ENCODE results near the gene COL11A1. TPM values are rescaled to one million over a fixed set of nuclear protein-coding genes. Genes with fewer than 3 reads are reported as not detected.
"Not testable (repeated sequence)": the region's sequence is repeated elsewhere in the genome, so short reads cannot be mapped to it uniquely, and the experiment has no call there.

The COL11A1 gene
- total and polyA plus RNA-seq, 5 donors from 2014 or later, result not detected

DNA sequence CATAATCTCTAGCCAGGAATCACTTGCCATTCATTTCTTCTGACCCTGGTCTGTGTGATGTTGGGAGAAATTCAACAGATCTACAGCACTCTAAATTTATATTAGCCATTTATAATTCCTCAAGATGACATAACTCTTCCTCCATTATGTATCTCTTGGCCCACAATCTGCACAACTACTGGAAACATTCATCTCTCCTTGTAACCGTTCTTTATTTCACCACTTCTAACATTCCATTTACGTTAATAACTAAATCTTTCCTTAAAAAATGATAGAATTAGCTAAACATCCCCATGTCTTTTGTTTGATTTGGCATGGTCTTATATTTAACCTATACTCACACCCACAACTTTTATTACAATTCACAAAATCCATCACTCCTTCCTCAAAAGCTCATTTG, 166.0 kb downstream of the COL11A1 start:
- ATAC-seq (ENCODE audit: low read depth in 2 of 2), result no peak
- Mint-ChIP-seq H3K4me3 (no peak overlapping the region), H3K27ac (no peak overlapping the region), H3K36me3 (no peaks in the 10 kb centered on the region), H3K27me3 (no peaks in the 10 kb centered on the region), H3K4me1 (no peaks in the 10 kb centered on the region), H3K9me3 (peaks cover 0 to 7% (median 5%) of the 10 kb centered on the region in 7 donors)
- no peak overlapping the region for H3K4me3 ChIP-seq (ENCODE audit: low read depth, low read length)
- no peak overlapping the region for H3K27ac ChIP-seq (ENCODE audit: insufficient read depth, low read length, poor library complexity, severe bottlenecking)
- no peaks in the 10 kb centered on the region for H3K9me3 ChIP-seq (ENCODE audit: control insufficient read depth in 2 of 2, low read length in 2 of 2)
- no peaks in the 10 kb centered on the region for H3K36me3 ChIP-seq (ENCODE audit: control insufficient read depth, insufficient read depth, low read length)
- no peaks in the 10 kb centered on the region for H3K4me1 ChIP-seq (ENCODE audit: control insufficient read depth, insufficient read depth, low read length, poor library complexity, severe bottlenecking)
- DNase-seq, result no peak
- H3K27me3 ChIP-seq (ENCODE audit: control insufficient read depth, insufficient read depth, low read length), result no peaks in the 10 kb centered on the region

DNA sequence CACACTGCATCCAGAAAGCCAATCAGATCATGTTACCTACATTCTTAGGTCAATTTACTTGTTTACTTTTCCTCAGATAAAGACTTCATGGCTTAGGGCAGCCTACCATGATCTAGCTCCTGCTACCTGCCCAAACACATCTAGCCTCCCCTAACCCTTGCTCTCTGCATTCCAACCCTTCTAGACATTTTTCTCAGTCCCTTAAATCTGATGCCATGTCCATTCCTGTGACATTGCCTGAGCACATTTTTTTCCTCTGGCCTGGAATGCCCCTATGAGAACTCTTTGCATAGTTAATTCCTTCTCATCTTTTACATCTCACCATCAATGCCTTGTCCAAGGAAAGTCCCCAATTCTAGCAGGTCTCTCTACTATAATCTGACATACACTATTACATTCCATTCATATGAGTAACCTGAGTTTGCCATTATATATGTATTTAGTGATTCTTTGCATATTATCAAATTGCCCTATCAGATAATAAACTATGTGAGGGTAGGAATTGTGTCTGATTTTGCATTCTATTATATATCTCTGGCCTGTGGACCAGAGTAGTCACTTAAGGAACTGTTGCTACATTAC, 166.9 kb downstream of the COL11A1 start:
- no peaks in the 10 kb centered on the region for H3K36me3 Mint-ChIP-seq
- no peaks in the 10 kb centered on the region for H3K27me3 Mint-ChIP-seq
- no peaks in the 10 kb centered on the region for H3K36me3 ChIP-seq (ENCODE audit: control insufficient read depth, insufficient read depth, low read length)
- H3K4me3 Mint-ChIP-seq, result no peak overlapping the region
- no peak for DNase-seq
- H3K4me1 ChIP-seq (ENCODE audit: control insufficient read depth, insufficient read depth, low read length, poor library complexity, severe bottlenecking), result no peaks in the 10 kb centered on the region
- no peaks in the 10 kb centered on the region for H3K4me1 Mint-ChIP-seq
- no peaks in the 10 kb centered on the region for H3K9me3 ChIP-seq (ENCODE audit: control insufficient read depth in 2 of 2, low read length in 2 of 2)
- no peaks in the 10 kb centered on the region for H3K27me3 ChIP-seq (ENCODE audit: control insufficient read depth, insufficient read depth, low read length)
- H3K27ac Mint-ChIP-seq, result no peak overlapping the region
- no peak for ATAC-seq (ENCODE audit: low read depth in 2 of 2)
- no peak overlapping the region for H3K4me3 ChIP-seq (ENCODE audit: low read depth, low read length)
- peaks cover 0 to 6% (median 5%) of the 10 kb centered on the region in 7 donors for H3K9me3 Mint-ChIP-seq
- H3K27ac ChIP-seq (ENCODE audit: insufficient read depth, low read length, poor library complexity, severe bottlenecking), result no peak overlapping the region

DNA sequence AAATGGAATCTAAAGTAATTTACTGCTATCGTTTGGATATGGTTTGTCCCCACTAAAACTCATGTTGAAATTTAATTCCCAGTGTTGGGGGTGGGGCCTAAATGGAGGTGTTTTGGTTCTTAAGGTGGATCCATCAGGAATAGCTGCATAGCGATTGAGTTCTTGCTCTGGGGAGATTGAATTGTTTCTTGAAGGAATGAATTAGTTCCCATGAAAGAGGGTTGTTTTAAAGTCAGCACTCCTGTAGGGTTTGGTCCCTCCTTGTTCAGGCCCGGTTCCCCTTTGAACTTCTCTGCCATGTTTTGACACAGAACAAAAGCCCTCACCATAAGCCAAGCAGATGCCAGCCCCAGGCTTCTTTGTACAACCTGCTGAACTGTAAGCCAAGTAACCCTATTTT, 170.9 kb downstream of the COL11A1 start:
- H3K27me3 ChIP-seq (ENCODE audit: control insufficient read depth, insufficient read depth, low read length), result no peaks in the 10 kb centered on the region
- Mint-ChIP-seq H3K9me3 (peaks cover 0 to 8% (median 4%) of the 10 kb centered on the region in 7 donors), H3K27ac (no peak overlapping the region), H3K36me3 (no peaks in the 10 kb centered on the region), H3K4me1 (no peaks in the 10 kb centered on the region), H3K4me3 (no peak overlapping the region), H3K27me3 (no peaks in the 10 kb centered on the region)
- H3K9me3 ChIP-seq (ENCODE audit: control insufficient read depth in 2 of 2, low read length in 2 of 2), result no peaks in the 10 kb centered on the region
- DNase-seq (no peak), ATAC-seq (ENCODE audit: low read depth in 2 of 2) (no peak)
- no peaks in the 10 kb centered on the region for H3K36me3 ChIP-seq (ENCODE audit: control insufficient read depth, insufficient read depth, low read length)
- H3K27ac ChIP-seq (ENCODE audit: insufficient read depth, low read length, poor library complexity, severe bottlenecking), result no peak overlapping the region
- no peak overlapping the region for H3K4me3 ChIP-seq (ENCODE audit: low read depth, low read length)
- H3K4me1 ChIP-seq (ENCODE audit: control insufficient read depth, insufficient read depth, low read length, poor library complexity, severe bottlenecking), result no peaks in the 10 kb centered on the region

DNA sequence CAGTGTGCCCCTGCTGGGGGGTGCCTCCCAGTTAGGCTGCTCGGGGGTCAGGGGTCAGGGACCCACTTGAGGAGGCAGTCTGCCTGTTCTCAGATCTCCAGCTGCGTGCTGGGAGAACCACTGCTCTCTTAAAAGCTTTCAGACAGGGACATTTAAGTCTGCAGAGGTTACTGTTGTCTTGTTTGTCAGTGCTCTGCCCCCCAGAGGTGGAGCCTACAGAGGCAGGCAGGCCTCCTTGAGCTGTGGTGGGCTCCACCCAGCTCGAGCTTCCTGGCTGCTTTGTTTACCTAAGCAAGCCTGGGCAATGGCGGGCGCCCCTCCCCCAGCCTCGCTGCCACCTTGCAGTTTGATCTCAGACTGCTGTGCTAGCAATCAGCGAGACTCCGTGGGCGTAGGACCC, 175.0 kb downstream of the COL11A1 start:
- H3K36me3 Mint-ChIP-seq; H3K4me1 ChIP-seq (ENCODE audit: control insufficient read depth, insufficient read depth, low read length, poor library complexity, severe bottlenecking); H3K27ac ChIP-seq (ENCODE audit: insufficient read depth, low read length, poor library complexity, severe bottlenecking); H3K4me3 Mint-ChIP-seq; H3K36me3 ChIP-seq (ENCODE audit: control insufficient read depth, insufficient read depth, low read length); H3K9me3 ChIP-seq (ENCODE audit: control insufficient read depth in 2 of 2, low read length in 2 of 2); H3K9me3 Mint-ChIP-seq; DNase-seq; H3K27ac Mint-ChIP-seq; H3K27me3 ChIP-seq (ENCODE audit: control insufficient read depth, insufficient read depth, low read length); H3K4me1 Mint-ChIP-seq; H3K27me3 Mint-ChIP-seq; H3K4me3 ChIP-seq (ENCODE audit: low read depth, low read length); ATAC-seq (ENCODE audit: low read depth in 2 of 2): not testable (repeated sequence)

DNA sequence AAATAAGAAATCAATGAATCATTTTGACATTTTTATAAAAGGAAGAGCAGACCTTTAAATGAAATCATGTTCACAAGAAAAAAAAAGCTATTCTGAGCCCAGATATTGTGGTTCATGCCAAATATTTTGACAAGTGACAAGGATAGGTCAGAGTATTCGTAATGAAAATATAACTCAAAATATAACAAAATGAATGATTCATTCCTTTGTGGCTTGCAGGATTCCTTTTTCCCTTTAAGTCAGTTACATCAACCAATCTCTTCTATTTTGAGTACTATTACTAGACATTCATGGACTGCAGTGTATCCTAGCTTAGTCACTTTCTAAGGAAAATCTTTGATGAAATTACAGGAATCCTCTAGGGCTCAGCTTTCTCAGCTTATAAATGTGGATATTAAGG, 188.7 kb downstream of the COL11A1 start:
- Histone ChIP-seq H3K27me3 (ENCODE audit: control insufficient read depth, insufficient read depth, low read length) (no peaks in the 10 kb centered on the region), H3K4me3 (ENCODE audit: low read depth, low read length) (no peak overlapping the region), H3K36me3 (ENCODE audit: control insufficient read depth, insufficient read depth, low read length) (no peaks in the 10 kb centered on the region), H3K27ac (ENCODE audit: insufficient read depth, low read length, poor library complexity, severe bottlenecking) (no peak overlapping the region), H3K4me1 (ENCODE audit: control insufficient read depth, insufficient read depth, low read length, poor library complexity, severe bottlenecking) (no peaks in the 10 kb centered on the region), H3K9me3 (ENCODE audit: control insufficient read depth in 2 of 2, low read length in 2 of 2) (no peaks in the 10 kb centered on the region)
- DNase-seq (no peak), ATAC-seq (ENCODE audit: low read depth in 2 of 2) (no peak)
- no peak overlapping the region for H3K27ac Mint-ChIP-seq
- H3K4me1 Mint-ChIP-seq, result no peaks in the 10 kb centered on the region
- H3K9me3 Mint-ChIP-seq, result peaks cover 0 to 4% (median 0%) of the 10 kb centered on the region in 7 donors
- no peaks in the 10 kb centered on the region for H3K27me3 Mint-ChIP-seq
- H3K4me3 Mint-ChIP-seq, result no peak overlapping the region
- no peaks in the 10 kb centered on the region for H3K36me3 Mint-ChIP-seq

DNA sequence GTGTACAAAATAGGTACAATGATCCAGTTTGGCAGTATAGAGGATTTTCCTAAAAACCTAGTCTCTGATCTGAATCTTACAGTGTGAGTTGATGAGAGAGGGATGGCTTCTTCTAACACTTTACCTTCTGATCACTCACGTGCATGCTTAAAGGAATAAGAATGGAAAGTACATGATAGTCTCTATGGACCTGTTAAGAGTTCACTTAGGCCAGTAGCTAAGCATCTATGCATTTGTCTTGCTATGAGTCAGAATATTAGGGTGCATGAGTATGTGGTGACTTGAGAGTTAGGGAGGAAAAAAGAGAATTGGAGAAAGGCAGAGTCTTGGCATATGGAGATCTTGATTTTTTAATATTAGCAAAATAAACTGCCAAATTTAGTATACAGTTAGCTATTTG, 206.3 kb downstream of the COL11A1 start:
- no peaks in the 10 kb centered on the region for H3K27me3 Mint-ChIP-seq
- no peaks in the 10 kb centered on the region for H3K36me3 Mint-ChIP-seq
- Histone ChIP-seq H3K9me3 (ENCODE audit: control insufficient read depth in 2 of 2, low read length in 2 of 2) (no peaks in the 10 kb centered on the region), H3K4me1 (ENCODE audit: control insufficient read depth, insufficient read depth, low read length, poor library complexity, severe bottlenecking) (no peaks in the 10 kb centered on the region), H3K36me3 (ENCODE audit: control insufficient read depth, insufficient read depth, low read length) (no peaks in the 10 kb centered on the region), H3K27me3 (ENCODE audit: control insufficient read depth, insufficient read depth, low read length) (no peaks in the 10 kb centered on the region), H3K4me3 (ENCODE audit: low read depth, low read length) (no peak overlapping the region), H3K27ac (ENCODE audit: insufficient read depth, low read length, poor library complexity, severe bottlenecking) (no peak overlapping the region)
- no peak overlapping the region for H3K27ac Mint-ChIP-seq
- ATAC-seq (ENCODE audit: low read depth in 2 of 2), result no peak
- H3K9me3 Mint-ChIP-seq, result peaks cover 0 to 4% (median 3%) of the 10 kb centered on the region in 7 donors
- H3K4me3 Mint-ChIP-seq, result no peak overlapping the region
- no peaks in the 10 kb centered on the region for H3K4me1 Mint-ChIP-seq
- DNase-seq, result no peak

DNA sequence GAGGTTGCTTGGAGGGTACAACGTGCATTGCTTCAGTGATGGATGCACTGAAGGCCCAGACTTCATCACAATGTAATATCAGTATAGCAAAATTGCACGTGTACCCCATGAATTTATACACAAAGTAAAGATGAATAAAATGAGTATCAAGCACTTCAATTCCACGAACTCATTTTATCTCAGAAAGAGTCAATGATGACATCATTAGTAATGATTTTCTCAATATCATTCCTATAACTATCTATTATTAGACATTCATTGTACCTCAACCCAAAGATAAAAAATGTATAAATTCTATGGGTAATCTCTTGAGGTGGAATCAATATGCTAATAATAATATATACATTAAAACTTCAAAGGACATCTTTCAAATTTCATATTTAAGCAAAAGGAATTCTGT, 208.4 kb downstream of the COL11A1 start:
- Mint-ChIP-seq H3K4me1 (no peaks in the 10 kb centered on the region), H3K9me3 (peaks cover 0 to 7% (median 3%) of the 10 kb centered on the region in 7 donors), H3K4me3 (no peak overlapping the region), H3K27ac (no peak overlapping the region), H3K36me3 (no peaks in the 10 kb centered on the region), H3K27me3 (no peaks in the 10 kb centered on the region)
- Histone ChIP-seq H3K4me1 (ENCODE audit: control insufficient read depth, insufficient read depth, low read length, poor library complexity, severe bottlenecking) (no peaks in the 10 kb centered on the region), H3K27ac (ENCODE audit: insufficient read depth, low read length, poor library complexity, severe bottlenecking) (no peak overlapping the region), H3K4me3 (ENCODE audit: low read depth, low read length) (no peak overlapping the region), H3K27me3 (ENCODE audit: control insufficient read depth, insufficient read depth, low read length) (no peaks in the 10 kb centered on the region), H3K9me3 (ENCODE audit: control insufficient read depth in 2 of 2, low read length in 2 of 2) (no peaks in the 10 kb centered on the region), H3K36me3 (ENCODE audit: control insufficient read depth, insufficient read depth, low read length) (no peaks in the 10 kb centered on the region)
- no peak for ATAC-seq (ENCODE audit: low read depth in 2 of 2)
- no peak for DNase-seq

DNA sequence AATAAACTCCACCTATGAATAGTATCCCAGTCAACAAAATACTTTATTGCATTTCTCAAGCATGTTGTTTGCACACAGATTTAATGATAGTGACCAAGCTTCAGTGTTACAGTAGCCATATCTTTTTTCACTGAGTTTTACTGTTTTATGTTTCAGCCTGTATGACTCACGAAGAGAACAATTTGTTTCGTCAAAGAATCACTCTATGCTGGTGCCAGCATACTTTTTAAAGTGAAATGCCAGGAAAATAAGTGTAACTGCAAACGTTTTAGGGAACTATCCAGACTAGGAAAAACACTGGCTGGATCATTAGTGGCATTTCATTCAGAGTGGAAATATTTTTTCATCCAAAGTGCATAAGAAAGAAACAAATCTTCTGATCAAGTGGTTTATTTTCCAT, 210.8 kb downstream of the COL11A1 start:
- H3K36me3 ChIP-seq (ENCODE audit: control insufficient read depth, insufficient read depth, low read length), result no peaks in the 10 kb centered on the region
- H3K27me3 ChIP-seq (ENCODE audit: control insufficient read depth, insufficient read depth, low read length), result no peaks in the 10 kb centered on the region

More for the DNA sequence above, 210.8 kb downstream of the COL11A1 start:
- Mint-ChIP-seq H3K27ac (no peak overlapping the region), H3K4me3 (no peak overlapping the region), H3K27me3 (no peaks in the 10 kb centered on the region), H3K36me3 (no peaks in the 10 kb centered on the region), H3K9me3 (peaks cover 0 to 7% (median 3%) of the 10 kb centered on the region in 7 donors), H3K4me1 (no peaks in the 10 kb centered on the region)
- DNase-seq, result no peak
- no peak overlapping the region for H3K27ac ChIP-seq (ENCODE audit: insufficient read depth, low read length, poor library complexity, severe bottlenecking)
- no peaks in the 10 kb centered on the region for H3K9me3 ChIP-seq (ENCODE audit: control insufficient read depth in 2 of 2, low read length in 2 of 2)
- ATAC-seq (ENCODE audit: low read depth in 2 of 2), result no peak
- H3K4me1 ChIP-seq (ENCODE audit: control insufficient read depth, insufficient read depth, low read length, poor library complexity, severe bottlenecking), result no peaks in the 10 kb centered on the region
- H3K4me3 ChIP-seq (ENCODE audit: low read depth, low read length), result no peak overlapping the region

Data from CD4-positive, CD25-positive, alpha-beta regulatory T cell (primary cell).